Measurements from ENCODE around the gene PTGDR2.

PTGDR2 gene

GRCh38 chr11:60803273-60803936, 52.3 kb downstream of the PTGDR2 start:
- POLR2A ChIA-PET, result no interaction called here
- CTCF ChIA-PET, result interaction anchor here (1.2 to 2.0 kb wide), 2 partner anchors 10 to 27 kb away, joined by 3 to 15 read pairs; no protein-coding TSS in a partner anchor
- Histone ChIP-seq H3K4me1 (ENCODE audit: control extremely low read depth in 1 of 4, control insufficient read depth in 4 of 4, insufficient read depth in 4 of 4, low read length in 3 of 4) (peaks cover 0 to 3% (median 0%) of the 10 kb centered on the region in 4 experiments), H3K27me3 (replicated peaks in 2 of 5; ENCODE audit: control insufficient read depth in 4 of 5, insufficient read depth in 5 of 5, low read length in 4 of 5) (peaks cover 0 to 2% (median 0%) of the 10 kb centered on the region in 5 experiments), H3K9me3 (ENCODE audit: control extremely low read depth in 1 of 5, control insufficient read depth in 4 of 5, insufficient read depth in 2 of 5, low read depth in 1 of 5, low read length in 4 of 5) (no peaks in the 10 kb centered on the region), H3K27ac (ENCODE audit: insufficient read depth in 1 of 2, low read depth in 1 of 2, low read length in 2 of 2, poor library complexity in 1 of 2, severe bottlenecking in 2 of 2) (no peak overlapping the region), H3K36me3 (ENCODE audit: control insufficient read depth in 4 of 4, insufficient read depth in 4 of 4, low read length in 3 of 4) (no peaks in the 10 kb centered on the region), H3K4me3 (ENCODE audit: control insufficient read depth in 1 of 7, extremely low read depth in 1 of 7, insufficient read depth in 4 of 7, low read depth in 2 of 7, low read length in 6 of 7) (no peak overlapping the region)
- 94% methylated on average over 5 of the region's 7 CpGs for WGBS (ENCODE audit: insufficient coverage)
- DNase-seq, result no peak

GRCh38 chr11:60801194-60801593, 54.6 kb downstream of the PTGDR2 start:
- ChIA-PET POLR2A (no interaction called here), CTCF (interaction anchor here (1.0 to 2.0 kb wide), 3 partner anchors 8 to 99 kb away, joined by 3 to 15 read pairs (median 4); no protein-coding TSS in a partner anchor)
- WGBS (ENCODE audit: insufficient coverage), result 93% methylated on average over 10 of the region's 10 CpGs
- H3K9me3 ChIP-seq (ENCODE audit: control extremely low read depth in 1 of 5, control insufficient read depth in 4 of 5, insufficient read depth in 2 of 5, low read depth in 1 of 5, low read length in 4 of 5), result no peaks in the 10 kb centered on the region
- DNase-seq, result no peak
- H3K27ac ChIP-seq (ENCODE audit: insufficient read depth in 1 of 2, low read depth in 1 of 2, low read length in 2 of 2, poor library complexity in 1 of 2, severe bottlenecking in 2 of 2), result no peak overlapping the region
- H3K27me3 ChIP-seq (replicated peaks in 2 of 5; ENCODE audit: control insufficient read depth in 4 of 5, insufficient read depth in 5 of 5, low read length in 4 of 5), result peaks cover 0 to 2% (median 0%) of the 10 kb centered on the region in 5 experiments
- H3K4me1 ChIP-seq (ENCODE audit: control extremely low read depth in 1 of 4, control insufficient read depth in 4 of 4, insufficient read depth in 4 of 4, low read length in 3 of 4), result peaks cover 0 to 3% (median 0%) of the 10 kb centered on the region in 4 experiments
- no peak overlapping the region for H3K4me3 ChIP-seq (ENCODE audit: control insufficient read depth in 1 of 7, extremely low read depth in 1 of 7, insufficient read depth in 4 of 7, low read depth in 2 of 7, low read length in 6 of 7)
- H3K36me3 ChIP-seq (ENCODE audit: control insufficient read depth in 4 of 4, insufficient read depth in 4 of 4, low read length in 3 of 4), result no peaks in the 10 kb centered on the region
